Loucy (cell line): Measurements from ENCODE around the gene SEMG2.

Source experiments
- H2AFZ ChIP-seq: fragments of 200-600 bp; sonication (generic); 2 replicates; pipeline ENCODE4 v1.6.0; 2016; ENCODE audit warnings: antibody characterized with exemption, mild to moderate bottlenecking, low read length, moderate library complexity
- H3F3A ChIP-seq: fragments of 200-600 bp; 2 replicates; pipeline ENCODE4 v1.6.0; 2016; ENCODE audit warnings: antibody characterized with exemption, low read depth, mild to moderate bottlenecking
- H3K27me3 ChIP-seq: fragments of 200-600 bp; sonication (generic); 2 replicates; pipeline ENCODE4 v1.6.1; 2014; ENCODE audit warnings: low read length, mild to moderate bottlenecking; ENCODE audit not compliant: insufficient read depth, poor library complexity, severe bottlenecking
- H3K36me3 ChIP-seq: fragments of 200-600 bp; sonication (generic); 2 replicates; pipeline ENCODE4 v1.6.1; 2016; ENCODE audit warnings: low read length; ENCODE audit not compliant: insufficient read depth
- H3K4me1 ChIP-seq: fragments of 200-600 bp; sonication (generic); 2 replicates; pipeline ENCODE4 v1.5.1; 2014; ENCODE audit warnings: low read length, mild to moderate bottlenecking; ENCODE audit not compliant: insufficient read depth, poor library complexity, severe bottlenecking
- H3K4me2 ChIP-seq: fragments of 200-600 bp; sonication (generic); 2 replicates; pipeline ENCODE4 v1.6.0; 2014; ENCODE audit warnings: antibody characterized with exemption, low read length, low read depth, mild to moderate bottlenecking; ENCODE audit not compliant: poor library complexity, severe bottlenecking
- H3K4me3 ChIP-seq: fragments of 200-600 bp; sonication (generic); 2 replicates; pipeline ENCODE4 v1.5.1; 2014; ENCODE audit warnings: low read length, mild to moderate bottlenecking, mixed read lengths; ENCODE audit not compliant: poor library complexity, severe bottlenecking
- H3K79me2 ChIP-seq: fragments of 200-600 bp; sonication (generic); 2 replicates; pipeline ENCODE4 v1.6.1; 2014; ENCODE audit warnings: low read length; ENCODE audit not compliant: insufficient read depth
- H3K9ac ChIP-seq: fragments of 200-600 bp; sonication (generic); 2 replicates; pipeline ENCODE4 v1.6.0; 2014; ENCODE audit warnings: mild to moderate bottlenecking, low read depth, low read length, moderate library complexity; ENCODE audit not compliant: poor library complexity, severe bottlenecking
- H3K9me2 ChIP-seq: fragments of 200-600 bp; sonication (generic); replicated peaks from 2 replicates; pipeline ENCODE4 v1.6.1; 2016; ENCODE audit warnings: low read depth, low read length, mixed read lengths
- H3K9me3 ChIP-seq: fragments of 200-600 bp; sonication (generic); 2 replicates; pipeline ENCODE4 v1.6.1; 2014; ENCODE audit warnings: mild to moderate bottlenecking, antibody characterized with exemption, low read length, low read depth; ENCODE audit not compliant: insufficient read depth
- H4K20me1 ChIP-seq: fragments of 200-600 bp; sonication (generic); 2 replicates; pipeline ENCODE4 v1.6.0; 2014; ENCODE audit warnings: antibody characterized with exemption, low read length, mild to moderate bottlenecking; ENCODE audit not compliant: insufficient read depth, poor library complexity, severe bottlenecking
- EZH2phosphoT487 ChIP-seq: fragments of 200-600 bp; IDR thresholded peaks from 2 replicates; pipeline ENCODE4 v1.6.1; 2018; ENCODE audit warnings: antibody characterized with exemption, mild to moderate bottlenecking, moderate library complexity, borderline replicate concordance
- TF ChIP-seq, protein P1 (sequence below): fragments of 200-600 bp; sonication (generic); conservative IDR thresholded peaks from 2 replicates; pipeline ENCODE4 v1.5.1; 2014; ENCODE audit warnings: mild to moderate bottlenecking, antibody characterized with exemption, low read length

The SEMG2 gene

DNA sequence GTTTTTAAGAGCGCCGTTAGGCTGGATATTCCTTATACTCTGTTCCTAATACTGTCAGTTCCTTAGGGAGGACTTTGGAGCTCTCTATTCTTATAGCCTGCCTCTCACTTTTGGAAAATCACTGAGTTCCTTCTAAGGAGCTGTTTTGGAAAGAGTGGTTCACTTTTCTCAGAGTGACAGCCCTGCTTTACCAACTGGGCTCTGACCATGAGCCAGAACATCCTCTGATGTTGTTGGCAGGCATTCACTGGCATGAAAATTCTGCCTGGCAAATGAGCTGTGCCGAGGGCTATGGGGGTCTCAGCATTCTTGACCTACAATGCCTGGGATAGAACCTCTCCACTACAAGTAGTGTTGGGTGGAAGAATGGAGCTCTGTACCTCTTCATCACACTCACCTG, 29.2 kb upstream of the SEMG2 start:
- Histone ChIP-seq H3K9ac (no peak overlapping the region), H3K79me2 (no peaks in the 10 kb centered on the region)
- TF ChIP-seq, protein P1, sequence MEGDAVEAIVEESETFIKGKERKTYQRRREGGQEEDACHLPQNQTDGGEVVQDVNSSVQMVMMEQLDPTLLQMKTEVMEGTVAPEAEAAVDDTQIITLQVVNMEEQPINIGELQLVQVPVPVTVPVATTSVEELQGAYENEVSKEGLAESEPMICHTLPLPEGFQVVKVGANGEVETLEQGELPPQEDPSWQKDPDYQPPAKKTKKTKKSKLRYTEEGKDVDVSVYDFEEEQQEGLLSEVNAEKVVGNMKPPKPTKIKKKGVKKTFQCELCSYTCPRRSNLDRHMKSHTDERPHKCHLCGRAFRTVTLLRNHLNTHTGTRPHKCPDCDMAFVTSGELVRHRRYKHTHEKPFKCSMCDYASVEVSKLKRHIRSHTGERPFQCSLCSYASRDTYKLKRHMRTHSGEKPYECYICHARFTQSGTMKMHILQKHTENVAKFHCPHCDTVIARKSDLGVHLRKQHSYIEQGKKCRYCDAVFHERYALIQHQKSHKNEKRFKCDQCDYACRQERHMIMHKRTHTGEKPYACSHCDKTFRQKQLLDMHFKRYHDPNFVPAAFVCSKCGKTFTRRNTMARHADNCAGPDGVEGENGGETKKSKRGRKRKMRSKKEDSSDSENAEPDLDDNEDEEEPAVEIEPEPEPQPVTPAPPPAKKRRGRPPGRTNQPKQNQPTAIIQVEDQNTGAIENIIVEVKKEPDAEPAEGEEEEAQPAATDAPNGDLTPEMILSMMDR = no peak
- TF ChIP-seq EZH2phosphoT487 = no peak

DNA sequence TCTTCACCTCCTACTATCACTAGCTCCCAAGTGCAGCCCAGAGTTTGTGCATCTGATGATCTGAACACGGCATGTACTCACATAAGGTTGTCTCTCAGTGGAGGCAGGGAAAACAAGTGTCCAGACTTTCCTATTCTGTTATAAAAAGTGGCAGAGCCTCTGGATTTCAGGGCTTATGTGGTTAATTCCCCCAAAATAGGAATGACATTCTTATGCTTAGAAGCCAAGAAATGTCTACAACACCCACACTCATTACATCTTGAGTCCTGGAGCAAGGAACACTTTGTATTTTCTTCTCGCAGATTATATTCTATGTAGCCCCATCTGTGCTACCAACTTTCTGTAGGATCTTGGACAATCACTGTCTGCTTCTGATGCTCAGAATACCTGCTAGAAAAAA, 27.8 kb upstream of the SEMG2 start:
- Histone ChIP-seq H3K79me2 (no peaks in the 10 kb centered on the region), H2AFZ (no peak overlapping the region), H3K36me3 (no peaks in the 10 kb centered on the region), H4K20me1 (no peaks in the 10 kb centered on the region), H3F3A (no peaks in the 10 kb centered on the region), H3K4me1 (no peaks in the 10 kb centered on the region), H3K27me3 (peaks cover 5% of the 10 kb centered on the region), H3K9ac (no peak overlapping the region), H3K9me2 (no peaks in the 10 kb centered on the region), H3K9me3 (no peaks in the 10 kb centered on the region), H3K4me3 (no peak overlapping the region), H3K4me2 (no peak overlapping the region)
- no peak for TF ChIP-seq EZH2phosphoT487
- TF ChIP-seq, protein P1 = no peak

More for the DNA sequence above, 29.2 kb upstream of the SEMG2 start:
- Histone ChIP-seq H3K9me2 (no peaks in the 10 kb centered on the region), H3K4me1 (no peaks in the 10 kb centered on the region), H3K4me3 (no peak overlapping the region), H3K4me2 (no peak overlapping the region), H3K36me3 (no peaks in the 10 kb centered on the region), H4K20me1 (no peaks in the 10 kb centered on the region), H2AFZ (no peak overlapping the region), H3K9me3 (no peaks in the 10 kb centered on the region), H3K27me3 (peaks cover 5% of the 10 kb centered on the region), H3F3A (no peaks in the 10 kb centered on the region)

DNA sequence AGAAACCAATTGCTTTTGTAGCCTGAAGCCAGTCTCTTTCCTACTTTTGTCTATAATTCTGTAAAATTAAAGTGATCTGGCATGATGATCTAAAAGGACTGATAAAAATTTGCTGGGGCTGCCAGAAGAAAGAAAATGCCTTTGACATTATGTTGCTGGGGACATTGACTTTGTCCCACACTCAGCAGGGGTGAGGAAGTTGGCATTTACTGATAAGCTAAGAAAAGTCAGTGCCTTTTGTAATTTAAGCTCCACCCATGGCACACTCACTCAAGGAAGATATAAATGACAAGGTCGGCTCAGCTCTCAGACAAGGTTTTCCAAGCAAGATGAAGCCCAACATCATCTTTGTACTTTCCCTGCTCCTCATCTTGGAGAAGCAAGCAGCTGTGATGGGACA, 14.4 kb upstream of the SEMG2 start, which contains the start of gene SEMG1:
SEMG1 (plus strand) TSS at position 309 of the 400 bp plus-strand sequence; CDS start at position 330, 21 bp downstream.
- no peaks in the 10 kb centered on the region for H3K4me1 ChIP-seq
- H3K79me2 ChIP-seq = no peaks in the 10 kb centered on the region
- no peak within 1 kb of the TSS for H2AFZ ChIP-seq
- no peaks in the 10 kb centered on the region for H3F3A ChIP-seq
- H3K4me3 ChIP-seq = no peak within 1 kb of the TSS
- TF ChIP-seq, protein P1 = no peak
- no peak for TF ChIP-seq EZH2phosphoT487
- no peaks in the 10 kb centered on the region for H3K36me3 ChIP-seq
- H3K4me2 ChIP-seq = no peak within 1 kb of the TSS
- H3K9ac ChIP-seq = no peak within 1 kb of the TSS
- no peaks in the 10 kb centered on the region for H3K9me2 ChIP-seq
- no peaks in the 10 kb centered on the region for H3K9me3 ChIP-seq
- no peaks in the 10 kb centered on the region for H3K27me3 ChIP-seq
- no peaks in the 10 kb centered on the region for H4K20me1 ChIP-seq
